LNCAP (cell line): ENCODE measurements around the gene RAD9A.
A peak's percentile ranks its signal among the peaks of the same experiment; 100 is the strongest.

ENCODE experiments used
- CTCF ChIP-seq: fragments of 450-650 bp; IDR thresholded peaks from 2 replicates; pipeline ENCODE4 v1.5.1; 2017; ENCODE audit warnings: mild to moderate bottlenecking

RAD9A gene

GRCh38 chr11:67397536-67397935 is 5.8 kb downstream of the RAD9A start:
- TF ChIP-seq CTCF, result no peak

- TF ChIP-seq CTCF, result no peak
Measured at GRCh38 chr11:67397986-67398660, 6.3 kb downstream of the RAD9A start.

GRCh38 chr11:67398661-67399563 is 7.1 kb downstream of the RAD9A start:
- TF ChIP-seq CTCF, result no peak

GRCh38 chr11:67400251-67400941 is 8.6 kb downstream of the RAD9A start:
- no peak for TF ChIP-seq CTCF

- TF ChIP-seq CTCF, result no peak
Measured at GRCh38 chr11:67400942-67401494, 9.2 kb downstream of the RAD9A start.

- TF ChIP-seq CTCF, result peak; percentile 68
Measured at GRCh38 chr11:67401495-67402191, 9.9 kb downstream of the RAD9A start, which contains the start of gene PPP1CA. PPP1CA (minus strand) TSS chr11:67401858; CDS start chr11:67401782, 76 bp downstream.
